Type B pancreatic cell (in vitro differentiated cells): ENCODE measurements around the gene ARAP2. TPM values are rescaled to one million over a fixed set of nuclear protein-coding genes. Genes with fewer than 3 reads are reported as not detected.

Source experiments
- DNase-seq: peaks from one replicate; pipeline ENCODE4 v3.0.0; 2021; ENCODE audit warnings: mixed read lengths; ENCODE audit not compliant: unreplicated experiment; ENCODE audit errors: extremely low spot score
- H3K27ac Mint-ChIP-seq: 2 replicates; pipeline ENCODE4 v1.8.0; 2021; ENCODE audit warnings: mild to moderate bottlenecking, mixed read lengths
- H3K27me3 Mint-ChIP-seq: 2 replicates; pipeline ENCODE4 v1.8.0; 2021; ENCODE audit warnings: mixed read lengths
- H3K36me3 Mint-ChIP-seq: 2 replicates; pipeline ENCODE4 v1.8.0; 2021; ENCODE audit warnings: mixed read lengths
- H3K4me1 Mint-ChIP-seq: one replicate; pipeline ENCODE4 v1.8.0; 2021; ENCODE audit warnings: mixed read lengths; ENCODE audit not compliant: unreplicated experiment
- H3K4me3 Mint-ChIP-seq: 2 replicates; pipeline ENCODE4 v1.8.0; 2021; ENCODE audit warnings: mild to moderate bottlenecking, mixed read lengths
- H3K9me3 Mint-ChIP-seq: 2 replicates; pipeline ENCODE4 v1.8.0; 2021; ENCODE audit warnings: mixed read lengths
- total RNA-seq: library from RNA; stranded (reverse); gene quantifications from 2 replicates; pipeline ENCODE4 v1.2.1, GENCODE V29; 2021; ENCODE audit warnings: low replicate concordance
- TF ChIP-seq, protein P1 (sequence below): fragments of 200-600 bp; sonication (generic); conservative IDR thresholded peaks from 2 replicates; pipeline ENCODE4 v1.5.0; 2021; ENCODE audit warnings: antibody characterized with exemption, mild to moderate bottlenecking

Gene ARAP2
- total RNA-seq, 1 donor from 2014 or later = 10.8 TPM

DNA sequence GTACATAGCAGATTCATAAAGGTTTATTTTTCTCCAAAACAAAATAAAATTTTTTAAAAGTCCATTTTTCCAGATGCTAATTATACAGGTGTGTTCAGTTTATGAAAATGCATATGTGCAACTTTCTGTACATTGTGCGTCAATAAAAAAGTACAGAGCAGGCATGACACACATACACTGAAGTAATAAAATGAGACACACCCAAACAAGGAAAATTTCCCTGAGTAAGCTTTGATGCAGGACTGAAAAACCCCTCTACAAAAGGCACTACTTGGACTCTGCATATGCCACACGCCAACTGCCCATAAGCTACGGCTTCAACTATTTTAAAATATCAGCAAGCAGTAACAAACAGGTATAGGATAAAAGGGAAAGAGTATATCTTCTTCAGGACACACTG, 13.8 kb downstream of the ARAP2 start:
- no peaks in the 10 kb centered on the region for H3K27me3 Mint-ChIP-seq
- H3K4me1 Mint-ChIP-seq = peaks cover 7% of the 10 kb centered on the region
- H3K36me3 Mint-ChIP-seq = peaks cover 12% of the 10 kb centered on the region
- no peak for DNase-seq
- H3K27ac Mint-ChIP-seq = no peak overlapping the region
- peaks cover 6% of the 10 kb centered on the region for H3K9me3 Mint-ChIP-seq
- H3K4me3 Mint-ChIP-seq = no peak overlapping the region
- TF ChIP-seq, protein P1, sequence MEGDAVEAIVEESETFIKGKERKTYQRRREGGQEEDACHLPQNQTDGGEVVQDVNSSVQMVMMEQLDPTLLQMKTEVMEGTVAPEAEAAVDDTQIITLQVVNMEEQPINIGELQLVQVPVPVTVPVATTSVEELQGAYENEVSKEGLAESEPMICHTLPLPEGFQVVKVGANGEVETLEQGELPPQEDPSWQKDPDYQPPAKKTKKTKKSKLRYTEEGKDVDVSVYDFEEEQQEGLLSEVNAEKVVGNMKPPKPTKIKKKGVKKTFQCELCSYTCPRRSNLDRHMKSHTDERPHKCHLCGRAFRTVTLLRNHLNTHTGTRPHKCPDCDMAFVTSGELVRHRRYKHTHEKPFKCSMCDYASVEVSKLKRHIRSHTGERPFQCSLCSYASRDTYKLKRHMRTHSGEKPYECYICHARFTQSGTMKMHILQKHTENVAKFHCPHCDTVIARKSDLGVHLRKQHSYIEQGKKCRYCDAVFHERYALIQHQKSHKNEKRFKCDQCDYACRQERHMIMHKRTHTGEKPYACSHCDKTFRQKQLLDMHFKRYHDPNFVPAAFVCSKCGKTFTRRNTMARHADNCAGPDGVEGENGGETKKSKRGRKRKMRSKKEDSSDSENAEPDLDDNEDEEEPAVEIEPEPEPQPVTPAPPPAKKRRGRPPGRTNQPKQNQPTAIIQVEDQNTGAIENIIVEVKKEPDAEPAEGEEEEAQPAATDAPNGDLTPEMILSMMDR = no peak

DNA sequence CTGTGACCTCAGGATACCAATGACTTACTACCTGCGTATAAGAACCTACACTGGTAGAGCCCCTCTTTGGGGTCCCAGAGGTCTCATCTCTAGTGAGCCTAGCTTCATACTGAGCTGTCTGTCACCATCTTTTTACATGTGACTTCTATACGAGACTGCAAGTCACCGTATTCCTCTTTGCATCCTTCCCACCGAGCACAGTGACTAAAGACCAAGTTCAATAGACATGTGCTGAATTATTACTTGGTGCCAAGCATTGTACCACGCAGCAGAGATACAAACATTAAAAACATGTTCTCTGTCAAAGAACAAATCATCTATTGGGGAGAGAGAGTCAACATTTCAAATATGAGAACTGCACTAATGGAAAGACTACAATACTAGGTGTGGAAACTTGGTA, 16.4 kb downstream of the ARAP2 start:
- no peaks in the 10 kb centered on the region for H3K9me3 Mint-ChIP-seq
- H3K36me3 Mint-ChIP-seq = peaks cover 4% of the 10 kb centered on the region
- peaks cover 9% of the 10 kb centered on the region for H3K4me1 Mint-ChIP-seq
- DNase-seq = no peak
- no peak overlapping the region for H3K27ac Mint-ChIP-seq
- H3K4me3 Mint-ChIP-seq = no peak overlapping the region
- TF ChIP-seq, protein P1 = no peak
- no peaks in the 10 kb centered on the region for H3K27me3 Mint-ChIP-seq

DNA sequence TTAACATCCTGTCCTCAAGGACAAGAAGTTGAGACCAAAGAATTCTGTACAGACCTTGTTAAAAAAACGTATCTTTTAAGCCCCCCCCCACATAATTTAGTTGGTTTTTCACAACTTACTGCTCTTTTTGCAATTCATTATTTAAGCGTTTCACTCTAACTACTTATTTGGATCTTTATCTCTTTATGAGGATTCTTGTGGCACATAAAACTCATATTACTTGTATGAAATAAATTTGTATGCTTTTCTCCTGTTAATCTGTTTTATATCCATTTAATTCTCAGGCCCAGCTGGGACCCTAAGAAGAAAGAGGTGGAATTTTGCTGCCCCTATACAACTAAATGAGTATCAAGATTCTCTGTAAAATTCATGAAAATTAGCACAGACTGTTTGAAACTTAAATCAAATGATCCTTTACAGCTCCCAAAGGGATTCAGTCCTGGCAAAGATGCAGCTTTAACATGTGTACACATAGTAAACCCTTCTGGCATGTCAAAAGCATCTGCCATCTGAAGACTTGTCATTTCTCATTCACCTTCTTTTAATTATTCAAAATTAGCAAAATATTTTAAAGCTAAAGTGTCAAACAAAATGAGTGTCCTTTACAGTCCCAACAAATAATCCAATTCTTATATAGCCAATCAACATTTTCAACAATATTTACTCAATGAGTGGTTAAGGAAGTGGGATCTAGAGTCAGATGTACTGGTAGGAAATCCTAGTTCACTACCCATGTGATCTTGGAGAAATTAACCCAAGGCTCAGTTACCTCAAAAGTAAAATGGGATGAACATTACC, 17.7 kb downstream of the ARAP2 start:
- H3K4me3 Mint-ChIP-seq = no peak overlapping the region
- H3K4me1 Mint-ChIP-seq = peaks cover 9% of the 10 kb centered on the region
- H3K36me3 Mint-ChIP-seq = peaks cover 4% of the 10 kb centered on the region
- no peak overlapping the region for H3K27ac Mint-ChIP-seq
- H3K9me3 Mint-ChIP-seq = no peaks in the 10 kb centered on the region
- no peak for DNase-seq
- TF ChIP-seq, protein P1 = no peak
- H3K27me3 Mint-ChIP-seq = no peaks in the 10 kb centered on the region

DNA sequence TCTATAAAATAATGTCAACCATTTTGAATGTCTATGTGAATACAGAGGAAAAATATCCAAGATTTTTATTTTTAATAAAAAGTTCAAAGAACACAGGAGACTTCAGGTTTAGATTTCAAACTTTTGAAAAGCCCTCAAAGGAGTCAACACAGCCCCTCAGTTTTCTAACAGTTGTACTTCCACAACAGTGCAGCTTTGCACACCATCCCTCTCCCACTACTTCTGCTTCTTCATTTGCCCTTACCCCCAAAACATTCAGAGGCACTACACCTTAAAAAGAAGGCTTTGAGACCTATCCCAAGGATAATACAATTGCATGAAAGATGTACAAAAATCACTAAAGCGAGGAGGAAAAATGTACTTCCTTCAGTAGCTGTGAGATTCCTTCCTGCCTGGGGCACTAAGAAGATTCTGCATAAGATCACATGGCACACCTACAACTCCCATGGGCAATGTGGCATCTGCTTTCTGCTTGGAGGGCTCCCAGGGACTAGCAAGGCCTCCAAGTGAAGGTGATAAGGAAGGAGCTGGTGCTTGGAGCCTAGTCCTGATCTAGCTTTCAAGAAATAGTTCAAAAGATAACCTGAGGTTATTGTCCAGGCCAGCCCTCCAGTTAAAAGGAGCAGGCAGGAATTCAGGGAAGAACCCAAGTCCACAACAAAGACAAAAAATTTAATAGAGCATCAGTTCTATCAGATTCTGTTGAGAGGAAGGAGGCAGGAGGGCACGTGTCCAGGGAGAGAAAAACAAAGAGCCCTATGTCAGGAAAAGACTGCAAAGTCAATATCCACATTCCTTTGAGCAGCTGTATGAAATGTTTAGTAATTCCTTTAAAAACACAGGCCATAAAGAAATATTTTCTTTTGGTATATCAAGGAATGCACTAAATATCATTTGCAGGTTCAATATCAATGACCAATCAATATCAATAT, 19.1 kb downstream of the ARAP2 start:
- H3K36me3 Mint-ChIP-seq = peaks cover 4% of the 10 kb centered on the region
- TF ChIP-seq, protein P1 = no peak
- no peaks in the 10 kb centered on the region for H3K9me3 Mint-ChIP-seq
- peak overlapping the region; percentile 48 for H3K27ac Mint-ChIP-seq
- DNase-seq = no peak
- H3K4me3 Mint-ChIP-seq = no peak overlapping the region
- H3K4me1 Mint-ChIP-seq = peaks cover 9% of the 10 kb centered on the region
- no peaks in the 10 kb centered on the region for H3K27me3 Mint-ChIP-seq

DNA sequence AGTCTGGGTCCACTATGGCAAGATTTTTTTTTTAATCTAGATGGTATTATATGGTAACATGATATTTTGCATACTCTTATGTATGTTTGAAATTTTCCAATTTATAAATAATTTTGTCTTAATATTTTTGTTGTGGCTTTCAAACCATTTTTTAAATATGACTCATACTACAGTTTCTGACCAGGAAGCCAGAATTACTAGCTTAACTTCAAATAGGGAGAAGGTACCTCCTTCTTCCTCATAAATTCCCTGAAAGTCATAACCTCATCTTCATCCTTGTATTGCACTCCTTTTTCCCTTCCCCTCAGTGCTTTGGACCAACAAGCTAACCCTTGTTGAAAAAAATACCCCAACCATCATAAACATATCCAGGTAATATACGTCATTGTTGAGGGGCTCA, 21.6 kb downstream of the ARAP2 start:
- H3K4me1 Mint-ChIP-seq = peaks cover 9% of the 10 kb centered on the region
- DNase-seq = no peak
- H3K27ac Mint-ChIP-seq = no peak overlapping the region
- no peaks in the 10 kb centered on the region for H3K36me3 Mint-ChIP-seq
- H3K9me3 Mint-ChIP-seq = no peaks in the 10 kb centered on the region
- TF ChIP-seq, protein P1 = no peak
- no peak overlapping the region for H3K4me3 Mint-ChIP-seq
- no peaks in the 10 kb centered on the region for H3K27me3 Mint-ChIP-seq
